NCI-H345 treated with DMSO at 0.1 percent for 48 hours (cell line): ENCODE measurements around the gene FAM149B1.
"Not testable (repeated sequence)": the region's sequence is repeated elsewhere in the genome, so short reads cannot be mapped to it uniquely, and the experiment has no call there.

Experiments used
- DNase-seq: peaks from one replicate; lab custom pipeline; 2025; ENCODE audit not compliant: unreplicated experiment; lab: John Stamatoyannopoulos, UW

FAM149B1 gene

DNA sequence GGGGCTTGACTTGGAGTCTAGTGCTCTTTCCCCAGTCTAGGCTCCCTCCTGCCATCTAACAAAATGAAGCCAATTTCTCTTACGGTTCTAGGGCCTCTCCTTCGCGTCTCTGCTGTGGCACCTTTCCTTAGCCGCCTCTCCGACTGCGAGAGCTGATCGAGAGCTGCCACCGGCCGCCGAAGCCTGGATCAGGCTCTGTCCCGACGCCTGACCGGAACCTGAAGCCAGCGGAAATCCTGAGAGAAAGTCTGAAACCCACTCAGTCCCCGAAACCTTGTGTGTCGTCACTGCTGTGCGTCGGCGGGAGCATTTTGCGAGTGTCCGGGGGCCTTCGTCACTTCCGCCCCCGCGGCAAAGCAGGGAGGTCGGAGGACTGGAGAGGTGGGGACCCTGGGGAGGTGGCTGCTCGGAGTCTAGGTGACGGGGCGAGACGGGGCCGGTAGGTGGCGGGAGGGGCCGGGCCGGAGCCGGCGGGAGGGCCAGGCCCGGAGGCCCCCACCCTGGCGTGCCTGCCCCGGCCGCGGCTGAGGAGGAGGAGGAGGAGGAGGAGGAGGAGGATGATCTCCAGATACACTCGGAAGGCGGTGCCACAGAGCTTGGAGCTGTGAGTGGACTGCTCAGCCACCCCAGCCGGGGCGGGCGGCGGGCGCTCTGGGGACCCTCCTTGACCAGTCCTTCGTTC lies at the start of gene FAM149B1, which contains the start of gene ECD:
Gene FAM149B1, plus strand, starts transcription at position 337 of the 682 bp plus-strand sequence. Its CDS starts 221 bp downstream, at position 558.
Gene ECD, minus strand, starts transcription at position 226 of the 682 bp plus-strand sequence. CDS start 4,071 bp downstream, outside the sequence.
- peak; percentile 47 for DNase-seq

DNA sequence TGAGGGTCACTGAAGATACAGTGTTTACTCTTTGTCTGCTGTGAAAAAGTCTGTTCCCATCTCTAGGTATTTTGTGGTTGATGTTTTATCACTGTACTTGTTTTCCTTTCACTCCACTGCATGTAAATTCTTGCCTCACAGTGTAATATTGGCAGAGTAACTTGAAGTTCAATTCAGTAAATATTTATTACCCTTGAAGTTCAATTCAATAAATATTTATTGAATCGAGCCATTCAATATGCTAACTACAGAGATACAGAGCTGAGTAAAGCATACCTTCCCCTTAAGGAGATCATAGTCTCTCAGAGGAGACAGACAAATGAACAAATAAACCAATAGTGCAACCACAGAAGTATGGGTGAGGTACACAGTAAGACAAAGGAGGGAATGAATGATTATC lies 48.5 kb upstream of the FAM149B1 start:
- no peak for DNase-seq

DNA sequence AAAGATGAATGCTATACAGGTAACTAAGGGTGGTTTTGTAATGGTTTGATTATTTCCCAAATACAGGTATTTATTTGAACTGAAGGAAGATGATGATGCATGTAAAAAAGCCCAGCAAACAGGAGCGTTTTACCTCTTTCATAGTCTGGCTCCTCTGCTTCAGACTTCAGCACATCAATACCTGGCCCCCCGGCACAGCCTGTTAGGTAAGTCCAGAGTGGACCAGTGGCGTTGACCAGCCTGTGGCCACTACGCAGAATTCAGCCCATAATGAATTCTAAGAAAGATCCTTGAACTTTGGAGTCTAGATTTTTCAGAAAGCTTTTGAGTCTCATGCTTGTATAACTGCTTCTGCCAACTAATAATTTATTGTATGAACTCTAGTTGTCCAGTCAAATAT lies 48.0 kb upstream of the FAM149B1 start:
- DNase-seq, result no peak

DNA sequence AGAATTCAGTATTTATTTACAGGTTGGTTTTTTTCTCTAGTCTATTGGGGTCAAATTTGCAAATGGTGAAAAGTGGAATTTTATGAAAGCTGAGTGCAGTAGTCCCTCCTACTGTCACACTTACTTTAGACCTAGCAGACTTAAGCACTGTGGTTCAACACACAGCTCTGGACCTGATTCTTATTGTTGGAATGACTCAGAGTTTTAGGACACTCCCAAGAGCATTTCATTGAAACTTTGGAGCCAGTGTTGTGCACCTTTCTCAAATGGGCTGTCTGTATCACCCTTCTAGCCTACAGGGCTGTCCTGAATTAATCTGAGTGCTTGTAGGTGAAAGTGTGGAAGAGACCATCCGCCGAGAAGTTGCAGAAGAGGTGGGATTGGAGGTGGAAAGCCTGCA lies 41.6 kb upstream of the FAM149B1 start:
- DNase-seq, result no peak

DNA sequence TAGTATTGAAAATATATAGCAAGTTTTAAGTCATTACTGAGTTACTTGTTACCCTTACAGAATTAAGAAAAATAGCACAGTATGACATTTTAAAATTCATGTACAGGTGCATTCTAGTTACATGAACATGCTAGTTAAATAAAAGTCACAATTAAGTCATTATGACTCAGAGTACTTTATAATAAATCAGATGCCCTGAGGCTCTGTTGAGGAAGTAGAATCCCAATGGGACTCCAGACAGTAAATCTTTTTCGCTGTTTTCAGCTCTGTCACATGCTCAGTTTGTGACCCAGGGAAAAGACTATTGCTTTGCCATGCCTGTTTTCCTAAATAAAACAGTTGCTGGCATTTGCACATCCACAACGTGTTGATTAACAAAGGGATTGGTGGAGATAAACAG lies 36.6 kb upstream of the FAM149B1 start:
- DNase-seq, result no peak

DNA sequence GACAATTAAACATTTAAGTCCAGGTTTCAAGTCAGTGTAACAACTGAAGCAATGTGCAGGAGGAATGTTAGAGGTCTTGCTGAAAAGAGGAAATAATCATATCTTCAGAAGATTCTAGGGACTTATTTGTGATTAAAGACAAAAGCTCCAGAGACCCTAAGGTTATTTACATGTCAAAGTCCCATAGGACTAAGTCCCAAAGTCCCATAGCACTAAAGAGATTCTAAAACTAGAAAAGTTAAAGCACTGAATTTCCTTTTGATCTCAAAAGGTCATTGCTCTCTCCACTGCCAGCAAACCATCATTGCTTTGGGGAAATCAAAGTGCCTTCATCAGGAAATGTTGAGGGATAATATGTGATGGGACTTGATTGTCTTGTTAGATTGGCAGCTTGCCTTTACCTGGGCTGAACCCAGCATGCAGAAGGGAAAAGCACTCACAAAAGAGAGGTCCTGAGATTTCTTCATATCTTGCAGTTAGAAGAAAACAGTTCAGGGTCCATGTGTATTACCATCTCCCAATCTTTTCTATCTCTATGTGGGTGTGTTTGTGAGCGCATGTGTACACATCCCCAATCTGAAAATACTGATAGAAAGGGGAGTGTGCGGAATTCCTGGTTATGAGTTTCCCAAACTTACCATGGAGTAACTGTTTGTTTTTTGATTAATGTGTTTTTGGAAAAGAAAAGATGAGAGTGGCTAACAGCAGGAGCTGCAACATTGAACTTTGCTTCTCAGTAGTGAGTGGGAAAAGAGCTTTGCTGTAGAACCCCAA lies 35.8 kb upstream of the FAM149B1 start:
- no peak for DNase-seq

DNA sequence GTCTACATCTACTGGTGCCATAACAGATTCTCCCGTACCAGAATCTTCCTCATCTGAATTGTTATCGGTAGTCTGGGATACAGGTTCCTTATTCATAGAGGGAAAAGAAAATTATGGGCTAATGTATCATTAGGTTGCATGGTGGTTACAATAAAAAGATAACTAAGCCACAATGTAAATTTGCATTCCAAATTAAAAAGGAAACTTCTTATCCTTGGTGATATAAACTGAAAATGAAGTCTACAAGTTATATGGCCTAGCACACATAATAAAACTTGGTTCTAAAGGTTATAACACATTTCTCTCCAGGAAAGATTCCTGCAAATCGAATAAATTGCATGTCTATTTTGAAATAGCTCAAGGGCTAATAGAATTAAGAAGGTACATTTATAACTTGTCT lies 33.2 kb upstream of the FAM149B1 start:
- no peak for DNase-seq

DNA sequence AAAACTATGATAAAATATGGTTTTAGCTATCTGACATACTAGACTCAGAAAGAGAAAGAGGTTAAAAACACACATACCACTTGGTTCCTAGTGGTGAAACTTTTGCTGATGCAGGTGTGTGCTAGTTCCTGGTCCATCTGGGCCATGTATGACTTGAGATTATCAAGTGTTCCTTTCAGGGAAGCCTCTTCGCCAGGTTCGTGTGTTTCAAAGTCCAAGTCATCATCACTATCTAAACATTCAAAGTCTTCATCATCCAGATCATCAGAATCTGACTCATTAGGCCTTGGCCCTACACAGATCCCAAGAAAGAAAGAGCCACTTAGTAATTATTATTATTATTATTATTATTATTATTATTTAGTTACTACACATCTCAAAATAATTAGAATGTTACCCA lies 31.3 kb upstream of the FAM149B1 start:
- no peak for DNase-seq

DNA sequence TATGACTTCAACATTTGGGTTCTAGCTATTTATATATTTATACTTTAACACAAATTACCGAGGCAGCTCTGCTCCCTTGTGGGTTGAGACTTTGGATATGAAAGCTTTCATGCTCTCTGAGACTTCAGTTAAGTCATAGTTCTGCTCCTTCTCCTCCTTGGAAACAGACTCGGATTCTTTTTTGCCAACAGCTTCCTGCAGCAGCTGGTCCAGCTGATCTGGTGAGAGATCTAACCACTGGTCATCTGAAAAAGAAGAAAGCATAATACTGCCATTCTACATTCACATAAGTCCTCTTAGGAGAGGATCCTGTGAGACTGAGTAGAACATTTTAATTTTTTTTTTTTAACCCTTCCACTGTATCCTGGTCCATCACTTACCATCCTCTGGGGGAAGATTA lies 28.7 kb upstream of the FAM149B1 start:
- no peak for DNase-seq

DNA sequence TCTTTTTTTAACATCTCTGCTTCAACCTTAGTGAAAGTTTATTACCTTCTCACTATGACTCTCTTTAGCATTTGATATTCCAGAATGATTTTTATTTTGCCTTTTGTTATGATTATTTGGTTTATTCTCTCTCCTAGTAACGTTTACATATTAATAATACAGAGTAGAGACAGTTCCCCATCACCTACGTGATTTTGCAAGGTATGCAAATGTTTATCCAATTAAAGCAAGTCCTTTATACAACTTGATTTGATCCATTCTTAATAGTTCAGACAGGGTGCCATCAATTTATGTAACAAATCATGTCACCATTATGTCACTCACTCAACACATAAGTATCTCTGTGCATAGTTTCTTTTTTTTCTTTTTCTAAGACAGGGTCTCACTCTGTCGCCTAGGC lies 26.3 kb upstream of the FAM149B1 start:
- no peak for DNase-seq

DNA sequence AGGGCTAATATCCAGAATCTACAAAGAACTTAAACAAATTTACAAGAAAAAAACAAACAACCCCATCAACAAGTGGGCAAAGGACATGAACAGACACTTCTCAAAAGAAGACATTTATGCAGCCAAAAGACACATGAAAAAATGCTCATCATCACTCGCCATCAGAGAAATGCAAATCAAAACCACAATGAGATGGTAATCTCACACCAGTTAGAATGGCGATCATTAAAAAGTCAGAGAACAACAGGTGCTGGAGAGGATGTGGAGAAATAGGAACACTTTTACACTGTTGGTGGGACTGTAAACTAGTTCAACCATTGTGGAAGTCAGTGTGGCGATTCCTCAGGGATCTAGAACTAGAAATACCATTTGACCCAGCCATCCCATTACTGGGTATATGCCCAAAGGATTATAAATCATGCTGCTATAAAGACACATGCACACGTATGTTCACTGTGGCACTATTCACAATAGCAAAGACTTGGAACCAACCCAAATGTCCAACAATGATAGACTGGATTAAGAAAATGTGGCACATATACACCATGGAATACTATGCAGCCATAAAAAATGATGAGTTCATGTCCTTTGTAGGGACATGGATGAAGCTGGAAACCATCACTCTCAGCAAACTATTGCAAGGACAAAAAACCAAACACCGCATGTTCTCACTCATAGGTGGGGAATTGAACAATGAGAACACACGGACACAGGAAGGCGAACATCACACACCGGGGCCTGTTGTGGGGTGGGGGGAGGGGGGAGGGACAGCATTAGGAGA lies 17.1 kb upstream of the FAM149B1 start:
- DNase-seq, result not testable (repeated sequence)

DNA sequence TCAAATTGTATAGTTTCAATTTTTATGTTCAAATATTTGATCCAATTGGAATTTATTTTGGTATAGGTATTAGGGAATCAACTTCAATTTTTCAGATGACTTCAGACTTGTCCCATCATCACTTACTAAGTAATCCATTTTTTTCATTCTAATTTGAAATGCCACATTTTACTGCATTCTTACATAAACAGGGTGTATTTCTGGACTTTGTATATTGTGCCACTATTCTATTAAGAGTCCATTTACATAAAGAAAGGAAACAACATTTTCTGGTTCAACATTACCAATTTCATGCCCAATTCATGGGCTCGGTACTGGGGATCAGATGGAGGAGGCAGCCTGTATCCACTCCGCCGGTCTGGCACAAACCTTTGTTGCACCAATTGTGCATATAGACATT lies 15.9 kb upstream of the FAM149B1 start:
- no peak for DNase-seq

DNA sequence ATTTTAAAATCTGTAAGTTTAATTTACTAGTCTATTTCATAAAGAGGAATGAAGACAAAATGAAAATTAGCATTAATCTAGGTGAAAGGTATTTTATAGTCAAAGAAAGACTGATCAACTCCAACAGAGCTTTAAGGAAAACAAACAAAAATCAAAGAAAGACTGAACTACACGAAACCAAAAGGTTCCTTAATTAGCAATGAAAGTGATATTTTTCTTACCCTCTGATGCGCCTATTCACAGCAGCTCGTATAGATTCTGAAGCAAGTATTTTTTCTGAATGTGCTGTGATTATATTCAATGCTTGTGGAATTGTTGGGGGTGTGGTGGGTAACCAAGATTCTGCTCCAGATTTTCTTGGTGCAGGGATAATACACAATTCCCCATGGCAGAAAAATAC lies 11.9 kb upstream of the FAM149B1 start:
- no peak for DNase-seq

DNA sequence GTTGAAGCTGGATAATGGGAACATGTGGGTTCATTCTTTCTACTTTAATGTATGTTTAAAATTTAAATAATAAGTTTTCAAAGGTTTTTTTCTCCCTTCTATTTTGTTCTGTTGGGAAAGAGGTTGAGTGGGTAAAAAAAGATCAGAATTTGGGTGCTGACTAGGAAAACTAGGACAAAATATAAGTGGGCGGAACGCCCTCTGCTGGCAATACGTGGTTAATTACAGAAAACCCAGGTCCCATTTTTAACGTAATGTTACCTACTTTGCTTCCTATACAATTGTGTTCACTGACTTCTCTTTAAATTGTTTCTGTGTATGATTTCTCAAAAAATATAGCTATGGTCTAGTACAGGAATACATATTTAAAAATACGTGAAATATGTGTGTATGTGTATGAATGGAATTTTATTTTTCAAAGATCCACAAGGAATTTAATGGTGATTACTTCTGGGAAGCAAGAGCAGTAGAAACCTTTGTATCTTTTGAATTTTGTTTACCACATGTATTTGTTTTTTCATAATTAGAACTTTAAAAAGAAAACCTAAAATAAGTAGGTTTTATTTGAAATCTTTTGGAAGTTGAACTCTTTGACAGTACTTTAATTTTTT lies 8.8 kb upstream of the FAM149B1 start:
- DNase-seq, result peak; percentile 0

DNA sequence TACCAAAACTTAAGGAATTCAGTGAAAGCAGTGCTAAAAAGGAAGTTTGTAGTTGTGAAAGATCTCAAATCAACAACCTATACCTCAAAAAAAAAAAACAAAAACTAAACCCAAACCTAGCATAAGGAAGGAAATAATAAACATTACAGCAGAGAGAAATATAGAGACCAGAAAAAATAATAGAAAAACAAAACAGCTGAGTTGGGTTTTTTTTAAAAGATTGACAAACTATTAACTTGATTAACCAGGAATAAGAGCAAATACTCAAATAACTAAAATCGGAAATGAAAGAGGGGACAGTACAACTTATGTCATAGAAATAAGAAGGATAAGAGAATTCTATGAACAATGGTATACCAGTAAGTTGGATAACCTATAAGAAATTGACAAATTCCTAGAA lies 6.8 kb upstream of the FAM149B1 start:
- no peak for DNase-seq

DNA sequence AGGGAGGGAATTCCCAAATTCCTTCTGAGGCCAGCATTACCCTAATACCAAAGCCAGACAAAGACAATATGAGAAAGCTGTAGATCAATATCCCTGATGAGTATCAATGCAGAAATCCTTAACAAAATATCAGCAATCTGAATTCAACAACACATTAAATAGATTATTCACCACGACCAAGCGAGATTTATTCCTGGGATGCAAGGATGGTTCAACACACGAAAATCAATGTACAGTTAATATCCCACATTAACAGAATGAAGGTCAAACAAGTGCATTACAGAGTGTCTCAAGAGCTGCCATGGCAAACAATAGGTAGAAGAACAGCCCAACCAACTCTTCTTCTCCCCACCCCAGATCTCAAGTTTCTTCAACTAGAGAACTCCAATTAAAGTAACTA lies 6.3 kb upstream of the FAM149B1 start:
- DNase-seq, result no peak

DNA sequence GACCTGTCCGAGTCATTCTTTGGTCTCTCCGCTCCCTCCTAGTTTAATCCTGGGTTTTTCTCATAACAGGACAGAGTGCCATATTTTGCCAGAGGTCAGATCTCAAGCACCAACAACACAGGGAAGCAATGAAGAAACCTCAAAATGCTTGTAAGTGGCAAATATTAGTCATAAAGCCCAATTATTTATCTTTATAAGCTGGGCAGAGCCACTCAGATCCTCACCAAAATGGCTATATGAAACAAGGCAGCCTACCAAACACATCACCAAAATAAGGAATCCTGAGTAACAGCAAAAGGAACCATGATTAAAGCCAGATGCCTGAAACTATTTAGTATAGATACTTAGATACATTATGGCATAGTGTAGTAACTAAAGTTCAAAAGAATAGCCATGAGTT lies 4.8 kb upstream of the FAM149B1 start:
- no peak for DNase-seq

DNA sequence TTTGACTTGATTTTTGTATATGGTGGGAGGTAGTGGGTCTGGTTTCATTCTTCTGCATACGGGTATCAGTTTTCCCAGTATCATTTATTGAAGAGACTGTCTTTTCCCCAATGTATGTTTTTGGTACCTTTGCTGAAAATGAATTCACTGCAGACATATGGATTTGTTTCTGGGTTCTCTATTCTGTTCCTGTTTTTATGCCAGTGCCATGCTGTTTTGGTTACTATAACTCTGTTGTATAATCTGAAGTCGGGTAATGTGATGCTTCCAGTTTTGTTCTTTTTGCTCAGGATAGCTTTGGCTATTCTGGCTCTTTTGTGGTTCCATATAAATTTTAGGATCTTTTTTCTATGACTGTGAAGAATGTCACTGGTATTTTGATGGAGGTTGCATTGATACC lies 947 bp upstream of the FAM149B1 start:
- DNase-seq, result no peak

DNA sequence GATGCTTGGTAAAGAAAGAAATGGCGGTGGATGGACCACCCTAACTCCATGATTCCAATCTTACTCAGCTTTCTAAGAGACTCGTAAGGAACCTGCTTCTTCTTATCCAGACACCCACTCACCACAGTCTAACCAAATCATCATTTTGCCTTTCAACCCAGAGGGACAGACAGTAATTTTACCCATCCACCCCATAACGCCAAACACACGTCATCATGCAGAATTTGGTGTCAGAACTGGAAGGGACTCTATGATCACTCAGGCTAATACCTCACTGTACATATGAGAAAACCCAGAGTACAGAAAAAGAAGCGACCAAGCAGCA lies 499 bp upstream of the FAM149B1 start:
- DNase-seq, result no peak

DNA sequence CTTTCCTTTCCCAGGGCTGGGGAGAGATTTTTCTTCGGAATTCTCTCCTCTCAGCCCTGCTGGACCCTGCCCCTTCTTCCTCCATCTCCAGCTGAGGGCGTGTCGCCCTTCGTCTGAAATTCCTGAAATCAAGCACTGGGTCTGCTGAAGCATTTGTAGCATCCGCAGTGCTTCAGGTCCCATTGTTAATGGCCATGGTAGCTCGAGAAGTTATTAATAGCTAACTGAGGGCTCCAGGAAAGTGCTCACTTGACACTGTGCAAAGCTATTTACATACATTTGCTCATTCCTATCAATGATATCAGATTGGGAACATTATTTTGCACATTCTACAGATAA lies 515 bp downstream of the FAM149B1 start:
- peak; percentile 20 for DNase-seq

DNA sequence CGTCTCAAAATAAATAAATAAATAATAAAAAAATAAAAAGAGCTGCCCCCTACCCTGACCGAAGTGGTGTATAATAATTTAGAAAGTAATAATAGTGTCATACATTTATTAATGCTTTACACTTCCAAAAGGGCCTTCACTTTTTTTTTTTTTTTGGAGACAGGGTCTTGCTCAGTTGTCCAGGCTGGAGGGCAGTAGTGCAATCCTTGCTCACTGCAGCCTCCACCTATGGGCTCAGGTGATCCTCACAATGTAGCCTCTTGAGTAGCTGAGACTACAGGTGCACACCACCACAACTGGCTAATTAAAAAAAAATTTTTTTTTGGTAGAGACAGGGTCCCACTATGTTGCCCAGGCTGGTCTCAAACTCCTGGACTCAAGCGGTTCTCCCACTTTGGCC lies 1.4 kb downstream of the FAM149B1 start:
- no peak for DNase-seq

DNA sequence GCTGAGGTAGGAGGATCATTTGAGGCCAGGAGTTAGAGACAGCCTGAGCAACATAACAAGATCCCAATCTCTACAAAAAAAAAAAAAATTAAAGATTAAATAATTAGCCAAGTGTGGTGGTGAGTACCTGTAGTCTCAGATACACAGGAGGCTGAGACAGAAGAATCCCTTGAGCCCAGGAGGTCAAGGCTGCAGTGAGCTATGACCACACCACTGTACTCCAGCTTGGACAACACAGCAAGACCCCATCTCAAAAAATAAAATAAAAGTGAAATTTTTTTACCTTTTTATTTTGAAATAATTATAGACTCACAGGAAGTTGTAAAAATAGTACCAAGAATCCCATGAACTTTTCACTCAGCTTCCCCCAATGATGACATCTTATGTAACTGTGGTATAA lies 4.9 kb downstream of the FAM149B1 start:
- no peak for DNase-seq
